Activated CD4-positive, alpha-beta T cell treated with anti-CD3 and anti-CD28 coated beads, Interleukin-2, amount 10 ng/mL, durations not matched to agents 24 days and 14 days (primary cell): ENCODE measurements around the gene CADPS2. TPM values are rescaled to one million over a fixed set of nuclear protein-coding genes. Genes with fewer than 3 reads are reported as not detected.

Experiments used
- DNase-seq: peaks from one replicate; pipeline ENCODE4 v3.0.0; 2022
- H3K27ac Mint-ChIP-seq: one replicate; pipeline ENCODE4 v1.8.0; 2022; ENCODE audit warnings: mild to moderate bottlenecking, mixed read lengths
- H3K27me3 Mint-ChIP-seq: one replicate; pipeline ENCODE4 v1.8.0; 2022; ENCODE audit warnings: mixed read lengths
- H3K36me3 Mint-ChIP-seq: one replicate; pipeline ENCODE4 v1.8.0; 2022; ENCODE audit warnings: low read depth, mild to moderate bottlenecking, mixed read lengths
- H3K4me1 Mint-ChIP-seq: one replicate; pipeline ENCODE4 v1.8.0; 2021; ENCODE audit warnings: mixed read lengths
- H3K4me3 Mint-ChIP-seq: one replicate; pipeline ENCODE4 v1.8.0; 2022; ENCODE audit warnings: mild to moderate bottlenecking, moderate library complexity, mixed read lengths
- H3K9me3 Mint-ChIP-seq: one replicate; pipeline ENCODE4 v1.8.0; 2021; ENCODE audit warnings: mixed read lengths
- intact Hi-C: fragments of 100-400 bp; cut with micrococcal nuclease; formaldehyde crosslinking; loops from one replicate; pipeline ENCODE4 v1.15.1; 2023
- total RNA-seq: library from RNA; stranded (reverse); gene quantifications from 2 replicates; pipeline ENCODE4 v1.2.3, GENCODE V29; 2022

CADPS2 gene
- total RNA-seq, 1 donor from 2014 or later: not detected

- Mint-ChIP-seq H3K27me3 (no peaks in the 10 kb centered on the region), H3K4me1 (no peaks in the 10 kb centered on the region), H3K27ac (no peak overlapping the region), H3K36me3 (no peaks in the 10 kb centered on the region), H3K4me3 (no peak overlapping the region), H3K9me3 (no peaks in the 10 kb centered on the region)
- intact Hi-C loops: no loop called here
- no peak for DNase-seq
These were observed 286.2 kb downstream of the CADPS2 start for GRCh38 chr7:122600042-122600441.

- no peaks in the 10 kb centered on the region for H3K9me3 Mint-ChIP-seq
- no peak overlapping the region for H3K27ac Mint-ChIP-seq
- H3K27me3 Mint-ChIP-seq: no peaks in the 10 kb centered on the region
- no peaks in the 10 kb centered on the region for H3K36me3 Mint-ChIP-seq
- intact Hi-C loops: no loop called here
- DNase-seq: no peak
- no peaks in the 10 kb centered on the region for H3K4me1 Mint-ChIP-seq
- no peak overlapping the region for H3K4me3 Mint-ChIP-seq
These were observed 289.0 kb downstream of the CADPS2 start for GRCh38 chr7:122597277-122597676.

- Mint-ChIP-seq H3K4me1 (no peaks in the 10 kb centered on the region), H3K4me3 (no peak overlapping the region), H3K9me3 (no peaks in the 10 kb centered on the region), H3K27me3 (no peaks in the 10 kb centered on the region), H3K36me3 (no peaks in the 10 kb centered on the region), H3K27ac (no peak overlapping the region)
- no peak for DNase-seq
- intact Hi-C loops: no loop called here
These were observed 290.4 kb downstream of the CADPS2 start for GRCh38 chr7:122595885-122596284.

- no peak overlapping the region for H3K4me3 Mint-ChIP-seq
- no peak overlapping the region for H3K27ac Mint-ChIP-seq
- H3K36me3 Mint-ChIP-seq: no peaks in the 10 kb centered on the region
- DNase-seq: no peak
- H3K9me3 Mint-ChIP-seq: no peaks in the 10 kb centered on the region
- intact Hi-C loops: no loop called here
- no peaks in the 10 kb centered on the region for H3K4me1 Mint-ChIP-seq
- H3K27me3 Mint-ChIP-seq: no peaks in the 10 kb centered on the region
These were observed 297.6 kb downstream of the CADPS2 start for GRCh38 chr7:122588621-122589020.

- H3K27me3 Mint-ChIP-seq: no peaks in the 10 kb centered on the region
- no peaks in the 10 kb centered on the region for H3K9me3 Mint-ChIP-seq
- no peaks in the 10 kb centered on the region for H3K4me1 Mint-ChIP-seq
- intact Hi-C loops: no loop called here
- no peak for DNase-seq
- no peak overlapping the region for H3K27ac Mint-ChIP-seq
- H3K4me3 Mint-ChIP-seq: no peak overlapping the region
- H3K36me3 Mint-ChIP-seq: no peaks in the 10 kb centered on the region
These were observed 301.5 kb downstream of the CADPS2 start for GRCh38 chr7:122584676-122585251.

- Mint-ChIP-seq H3K9me3 (no peaks in the 10 kb centered on the region), H3K27me3 (no peaks in the 10 kb centered on the region), H3K4me3 (no peak overlapping the region), H3K27ac (no peak overlapping the region), H3K4me1 (no peaks in the 10 kb centered on the region), H3K36me3 (no peaks in the 10 kb centered on the region)
- no peak for DNase-seq
- intact Hi-C loops: no loop called here
These were observed 307.9 kb downstream of the CADPS2 start for GRCh38 chr7:122578350-122578749.

GRCh38 chr7:122577449-122578003 is 308.7 kb downstream of the CADPS2 start:
- H3K4me3 Mint-ChIP-seq: no peak overlapping the region

GRCh38 chr7:122572706-122573105 is 313.6 kb downstream of the CADPS2 start:
- H3K27ac Mint-ChIP-seq: no peak overlapping the region
- no peaks in the 10 kb centered on the region for H3K4me1 Mint-ChIP-seq
- no peaks in the 10 kb centered on the region for H3K36me3 Mint-ChIP-seq
- no peak for DNase-seq
- no peaks in the 10 kb centered on the region for H3K27me3 Mint-ChIP-seq
- no peak overlapping the region for H3K4me3 Mint-ChIP-seq
- intact Hi-C loops: no loop called here
- no peaks in the 10 kb centered on the region for H3K9me3 Mint-ChIP-seq

More at GRCh38 chr7:122577449-122578003, 308.7 kb downstream of the CADPS2 start:
- intact Hi-C loops: no loop called here
- Mint-ChIP-seq H3K9me3 (no peaks in the 10 kb centered on the region), H3K27ac (no peak overlapping the region), H3K4me1 (no peaks in the 10 kb centered on the region), H3K36me3 (no peaks in the 10 kb centered on the region), H3K27me3 (no peaks in the 10 kb centered on the region)
- DNase-seq: no peak

GRCh38 chr7:122561326-122561725 is 324.9 kb downstream of the CADPS2 start:
- no peaks in the 10 kb centered on the region for H3K9me3 Mint-ChIP-seq
- H3K4me3 Mint-ChIP-seq: no peak overlapping the region
- no peaks in the 10 kb centered on the region for H3K36me3 Mint-ChIP-seq
- DNase-seq: no peak
- intact Hi-C loops: no loop called here
- no peak overlapping the region for H3K27ac Mint-ChIP-seq
- H3K27me3 Mint-ChIP-seq: no peaks in the 10 kb centered on the region
- H3K4me1 Mint-ChIP-seq: no peaks in the 10 kb centered on the region

- H3K9me3 Mint-ChIP-seq: no peaks in the 10 kb centered on the region
- no peaks in the 10 kb centered on the region for H3K4me1 Mint-ChIP-seq
- intact Hi-C loops: no loop called here
- no peaks in the 10 kb centered on the region for H3K36me3 Mint-ChIP-seq
- no peak for DNase-seq
- no peak overlapping the region for H3K4me3 Mint-ChIP-seq
- no peaks in the 10 kb centered on the region for H3K27me3 Mint-ChIP-seq
- H3K27ac Mint-ChIP-seq: no peak overlapping the region
These were observed 329.3 kb downstream of the CADPS2 start for GRCh38 chr7:122556873-122557542.

GRCh38 chr7:122556219-122556618 is 330.0 kb downstream of the CADPS2 start:
- Mint-ChIP-seq H3K9me3 (no peaks in the 10 kb centered on the region), H3K27ac (no peak overlapping the region), H3K4me1 (no peaks in the 10 kb centered on the region), H3K36me3 (no peaks in the 10 kb centered on the region), H3K27me3 (no peaks in the 10 kb centered on the region), H3K4me3 (no peak overlapping the region)
- intact Hi-C loops: no loop called here
- DNase-seq: no peak

GRCh38 chr7:122553761-122554160 is 332.5 kb downstream of the CADPS2 start:
- no peak overlapping the region for H3K27ac Mint-ChIP-seq
- no peak overlapping the region for H3K4me3 Mint-ChIP-seq
- H3K9me3 Mint-ChIP-seq: no peaks in the 10 kb centered on the region
- H3K4me1 Mint-ChIP-seq: no peaks in the 10 kb centered on the region
- intact Hi-C loops: no loop called here
- H3K36me3 Mint-ChIP-seq: no peaks in the 10 kb centered on the region
- no peak for DNase-seq
- H3K27me3 Mint-ChIP-seq: no peaks in the 10 kb centered on the region

GRCh38 chr7:122552769-122553168 is 333.5 kb downstream of the CADPS2 start:
- H3K27ac Mint-ChIP-seq: no peak overlapping the region
- DNase-seq: no peak

GRCh38 chr7:122550545-122550944 is 335.7 kb downstream of the CADPS2 start:
- Mint-ChIP-seq H3K9me3 (no peaks in the 10 kb centered on the region), H3K4me1 (no peaks in the 10 kb centered on the region), H3K27me3 (no peaks in the 10 kb centered on the region), H3K4me3 (no peak overlapping the region), H3K27ac (no peak overlapping the region), H3K36me3 (no peaks in the 10 kb centered on the region)
- intact Hi-C loops: no loop called here
- no peak for DNase-seq

More at GRCh38 chr7:122552769-122553168, 333.5 kb downstream of the CADPS2 start:
- intact Hi-C loops: no loop called here
- Mint-ChIP-seq H3K4me1 (no peaks in the 10 kb centered on the region), H3K9me3 (no peaks in the 10 kb centered on the region), H3K4me3 (no peak overlapping the region), H3K36me3 (no peaks in the 10 kb centered on the region), H3K27me3 (no peaks in the 10 kb centered on the region)
